Measurements from ENCODE around the gene SCO2. TPM values are rescaled to one million over a fixed set of nuclear protein-coding genes. Genes with fewer than 3 reads are reported as not detected.

The SCO2 gene
- total and polyA plus RNA-seq, 10 of the 15 experiments (the other 5 are each of a cell fraction or from before 2014, with no cell fraction given): 0.18 to 16.0 (median 2.4) TPM; not detected in 1

- no peak for TF ChIP-seq NKRF (conservative IDR thresholded peaks at IDR 0.05)
- TF ChIP-seq MAX (IDR thresholded peaks at IDR 0.05; ENCODE audit: low read depth, low read length): no peak
These were observed 34.6 kb upstream of the SCO2 start (continued) for GRCh38 chr22:50560034-50560433.

DNA sequence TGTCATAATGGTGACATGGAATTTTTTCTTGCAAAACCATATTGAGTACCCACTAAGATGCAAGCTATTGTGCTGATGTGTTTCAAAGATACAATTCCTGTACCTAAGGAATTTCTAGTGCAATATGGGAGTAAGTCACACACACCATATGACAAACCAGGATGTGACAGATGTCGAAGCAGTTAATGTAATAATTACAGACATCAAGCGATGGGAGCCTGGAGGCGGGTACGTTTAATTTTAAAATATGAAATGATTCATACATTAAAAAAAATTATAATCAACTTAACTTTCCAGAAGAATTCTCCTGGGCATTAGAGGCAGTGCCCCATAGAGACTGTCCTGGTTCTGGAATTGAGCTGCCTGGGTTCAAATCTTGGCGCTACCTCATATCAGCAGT is 31.3 kb upstream of the SCO2 start:
- ATAC-seq (no peak), DNase-seq (ENCODE audit: low read depth, low spot score) (no peak), FAIRE-seq (no peak)
- Histone ChIP-seq H3K9me3 (replicated peaks; ENCODE audit: control insufficient read depth, insufficient read depth, low read length) (no peaks in the 10 kb centered on the region), H3K79me2 (ENCODE audit: control insufficient read depth, insufficient read depth, low read length) (no peaks in the 10 kb centered on the region), H3K4me1 (ENCODE audit: control insufficient read depth, insufficient read depth, low read length) (no peaks in the 10 kb centered on the region), H2AFZ (ENCODE audit: control insufficient read depth, low read depth, low read length) (no peak overlapping the region), H3K4me3 (no peak overlapping the region), H3K4me2 (ENCODE audit: control insufficient read depth, insufficient read depth) (no peak overlapping the region), H3K27ac (ENCODE audit: control insufficient read depth, insufficient read depth) (no peak overlapping the region), H3K36me3 (ENCODE audit: control insufficient read depth in 2 of 2, insufficient read depth in 2 of 2, low read length in 1 of 2) (no peaks in the 10 kb centered on the region), H4K20me1 (ENCODE audit: control insufficient read depth, insufficient read depth) (no peaks in the 10 kb centered on the region), H3K27me3 (replicated peaks in 1 of 2; ENCODE audit: control insufficient read depth in 2 of 2, insufficient read depth in 2 of 2, low read length in 1 of 2) (peaks cover 0 to 1% of the 10 kb centered on the region in 2 experiments; a peak in 1 of 4 replicates), H3K9ac (ENCODE audit: control insufficient read depth, insufficient read depth, low read length) (no peak overlapping the region)
- no TSS peak for BruUV-seq (replicated peaks)
- CTCF ChIA-PET: interaction anchor here (0.7 to 1.8 kb wide), 7 partner anchors 9 to 280 kb away, joined by 3 to 6 read pairs (median 4); partner anchors contain the start of genes LMF2, NCAPH2 and SCO2
- in situ Hi-C loops (cut with MboI): no loop called here
- POLR2A ChIA-PET: no interaction called here
- intact Hi-C loops (cut with micrococcal nuclease; ENCODE audit: unreplicated experiment): no loop called here
- RAD21 ChIA-PET (ENCODE audit: unreplicated experiment): interaction anchor here (0.9 kb wide), 2 partner anchors 9 to 30 kb away, joined by 3 read pairs; no protein-coding TSS in a partner anchor
- WGBS (ENCODE audit: insufficient coverage, insufficient replicate concordance, low lambda C conversion rate, missing lambda C conversion rate): 16% methylated on average over 5 of the region's 5 CpGs
- SMC1A ChIA-PET (ENCODE audit: uncharacterized antibody, unreplicated experiment): interaction anchor here (1.1 to 1.5 kb wide), 3 partner anchors 14 to 34 kb away, joined by 3 to 4 read pairs (median 3); no protein-coding TSS in a partner anchor
- TF ChIP-seq RAD21 (IDR thresholded peaks at IDR 0.05; ENCODE audit: insufficient read depth, low read depth, low read length) (no peak), NFXL1 (IDR thresholded peaks at IDR 0.05; ENCODE audit: borderline replicate concordance) (no peak), TAF1 (IDR thresholded peaks at IDR 0.05; ENCODE audit: borderline replicate concordance, low read depth, low read length) (no peak), USF1 (IDR thresholded peaks at IDR 0.05; ENCODE audit: borderline replicate concordance, extremely low read length, insufficient read depth, low read depth, low read length) (no peak), MTA2 (IDR thresholded peaks at IDR 0.05; ENCODE audit: low read depth) (no peak), CEBPB (IDR thresholded peaks at IDR 0.05; ENCODE audit: borderline replicate concordance in 1 of 2, low read depth in 2 of 2, low read length in 2 of 2) (no peak), SUPT20H (IDR thresholded peaks at IDR 0.05; ENCODE audit: borderline replicate concordance, control insufficient read depth, low read depth, low read length) (no peak), POU2F2 (IDR thresholded peaks at IDR 0.05; ENCODE audit: borderline replicate concordance, low read depth, low read length) (no peak), ZBTB4 (CRISPR knock-in tag; IDR thresholded peaks at IDR 0.05) (no peak), ZNF207 (IDR thresholded peaks at IDR 0.05; ENCODE audit: borderline replicate concordance) (no peak)
- TF ChIP-seq, protein P1, sequence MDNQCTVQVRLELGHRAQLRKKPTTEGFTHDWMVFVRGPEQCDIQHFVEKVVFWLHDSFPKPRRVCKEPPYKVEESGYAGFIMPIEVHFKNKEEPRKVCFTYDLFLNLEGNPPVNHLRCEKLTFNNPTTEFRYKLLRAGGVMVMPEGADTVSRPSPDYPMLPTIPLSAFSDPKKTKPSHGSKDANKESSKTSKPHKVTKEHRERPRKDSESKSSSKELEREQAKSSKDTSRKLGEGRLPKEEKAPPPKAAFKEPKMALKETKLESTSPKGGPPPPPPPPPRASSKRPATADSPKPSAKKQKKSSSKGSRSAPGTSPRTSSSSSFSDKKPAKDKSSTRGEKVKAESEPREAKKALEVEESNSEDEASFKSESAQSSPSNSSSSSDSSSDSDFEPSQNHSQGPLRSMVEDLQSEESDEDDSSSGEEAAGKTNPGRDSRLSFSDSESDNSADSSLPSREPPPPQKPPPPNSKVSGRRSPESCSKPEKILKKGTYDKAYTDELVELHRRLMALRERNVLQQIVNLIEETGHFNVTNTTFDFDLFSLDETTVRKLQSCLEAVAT (IDR thresholded peaks at IDR 0.05): no peak

Data from GM12878 (cell line).